Suprapubic skin (tissue), 4 donors: ENCODE measurements around the gene CYP8B1.
"Not testable (repeated sequence)": the region's sequence is repeated elsewhere in the genome, so short reads cannot be mapped to it uniquely, and the experiment has no call there.

Experiments used
- EP300 ChIP-seq: sonication (generic); formaldehyde crosslinking; IDR thresholded peaks from one replicate; pipeline ENCODE4 v1.6.1; 2017; ENCODE audit warnings: antibody characterized with exemption
- POLR2A ChIP-seq, 2 donors: fragments of 450-650 bp; IDR thresholded peaks; one replicate each; pipeline ENCODE4 v1.6.1; 2017; ENCODE audit warnings: antibody characterized with exemption in 2 of 2, mild to moderate bottlenecking in 2 of 2, moderate library complexity in 2 of 2
- POLR2AphosphoS5 ChIP-seq, 3 donors: sonication (generic); formaldehyde crosslinking; IDR thresholded peaks; one replicate each; pipeline ENCODE4 v1.6.1; 2017; ENCODE audit warnings: antibody characterized with exemption in 3 of 3
- TF ChIP-seq, protein P1 (sequence below), 2 donors: fragments of 200-600 bp in 1 of 2; fragments of 450-650 bp in 1 of 2; sonication (generic) in 1 of 2; IDR thresholded peaks; one replicate each; pipeline ENCODE4 v1.5.1; 2016 to 2019; ENCODE audit warnings: antibody characterized with exemption in 2 of 2, mild to moderate bottlenecking in 1 of 2, moderate library complexity in 1 of 2

DNA sequence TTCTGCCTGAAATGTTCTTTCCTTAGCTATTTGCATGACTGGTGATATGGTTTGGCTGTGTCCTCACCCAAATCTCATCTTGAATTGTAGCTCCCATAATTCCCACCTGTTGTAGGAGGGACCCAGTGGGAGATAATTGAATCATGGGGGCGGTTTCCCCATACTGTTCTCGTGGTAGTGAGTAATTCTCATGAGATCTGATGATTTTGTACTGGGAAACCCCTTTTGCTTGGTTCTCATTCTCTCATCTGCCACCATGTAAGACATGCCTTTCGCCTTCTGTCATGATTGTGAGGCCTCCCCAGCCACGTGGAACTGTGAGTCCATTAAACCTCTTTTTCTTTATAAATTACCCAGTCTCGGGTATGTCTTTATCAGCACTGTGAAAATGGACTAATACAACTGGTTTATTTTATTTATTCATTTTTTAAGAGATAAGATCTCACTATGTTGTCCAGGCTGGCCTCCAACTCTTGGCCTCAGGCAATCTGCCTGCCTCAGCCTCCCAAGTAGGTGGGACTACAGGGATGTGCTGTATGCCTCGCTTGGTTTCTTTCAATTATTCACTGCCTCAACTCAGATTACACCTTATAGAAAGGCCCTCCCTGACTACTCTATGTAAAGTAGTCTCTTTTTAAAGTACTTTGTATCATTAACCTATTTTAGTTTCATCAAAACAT is 7.7 kb upstream of the CYP8B1 start:
- TF ChIP-seq, protein P1, sequence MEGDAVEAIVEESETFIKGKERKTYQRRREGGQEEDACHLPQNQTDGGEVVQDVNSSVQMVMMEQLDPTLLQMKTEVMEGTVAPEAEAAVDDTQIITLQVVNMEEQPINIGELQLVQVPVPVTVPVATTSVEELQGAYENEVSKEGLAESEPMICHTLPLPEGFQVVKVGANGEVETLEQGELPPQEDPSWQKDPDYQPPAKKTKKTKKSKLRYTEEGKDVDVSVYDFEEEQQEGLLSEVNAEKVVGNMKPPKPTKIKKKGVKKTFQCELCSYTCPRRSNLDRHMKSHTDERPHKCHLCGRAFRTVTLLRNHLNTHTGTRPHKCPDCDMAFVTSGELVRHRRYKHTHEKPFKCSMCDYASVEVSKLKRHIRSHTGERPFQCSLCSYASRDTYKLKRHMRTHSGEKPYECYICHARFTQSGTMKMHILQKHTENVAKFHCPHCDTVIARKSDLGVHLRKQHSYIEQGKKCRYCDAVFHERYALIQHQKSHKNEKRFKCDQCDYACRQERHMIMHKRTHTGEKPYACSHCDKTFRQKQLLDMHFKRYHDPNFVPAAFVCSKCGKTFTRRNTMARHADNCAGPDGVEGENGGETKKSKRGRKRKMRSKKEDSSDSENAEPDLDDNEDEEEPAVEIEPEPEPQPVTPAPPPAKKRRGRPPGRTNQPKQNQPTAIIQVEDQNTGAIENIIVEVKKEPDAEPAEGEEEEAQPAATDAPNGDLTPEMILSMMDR (IDR thresholded peaks at IDR 0.05) = not testable (repeated sequence)
- TF ChIP-seq POLR2AphosphoS5 (IDR thresholded peaks at IDR 0.05); EP300; POLR2A (IDR thresholded peaks at IDR 0.05): not testable (repeated sequence)
